Measurements from ENCODE around the gene LETM1. TPM values are rescaled to one million over a fixed set of nuclear protein-coding genes. Genes with fewer than 3 reads are reported as not detected.

Gene LETM1
- total and polyA plus RNA-seq, 2 of the 13 experiments (the other 11 are each of a cell fraction or from before 2014, with no cell fraction given): 9.7 to 41.6 TPM

DNA sequence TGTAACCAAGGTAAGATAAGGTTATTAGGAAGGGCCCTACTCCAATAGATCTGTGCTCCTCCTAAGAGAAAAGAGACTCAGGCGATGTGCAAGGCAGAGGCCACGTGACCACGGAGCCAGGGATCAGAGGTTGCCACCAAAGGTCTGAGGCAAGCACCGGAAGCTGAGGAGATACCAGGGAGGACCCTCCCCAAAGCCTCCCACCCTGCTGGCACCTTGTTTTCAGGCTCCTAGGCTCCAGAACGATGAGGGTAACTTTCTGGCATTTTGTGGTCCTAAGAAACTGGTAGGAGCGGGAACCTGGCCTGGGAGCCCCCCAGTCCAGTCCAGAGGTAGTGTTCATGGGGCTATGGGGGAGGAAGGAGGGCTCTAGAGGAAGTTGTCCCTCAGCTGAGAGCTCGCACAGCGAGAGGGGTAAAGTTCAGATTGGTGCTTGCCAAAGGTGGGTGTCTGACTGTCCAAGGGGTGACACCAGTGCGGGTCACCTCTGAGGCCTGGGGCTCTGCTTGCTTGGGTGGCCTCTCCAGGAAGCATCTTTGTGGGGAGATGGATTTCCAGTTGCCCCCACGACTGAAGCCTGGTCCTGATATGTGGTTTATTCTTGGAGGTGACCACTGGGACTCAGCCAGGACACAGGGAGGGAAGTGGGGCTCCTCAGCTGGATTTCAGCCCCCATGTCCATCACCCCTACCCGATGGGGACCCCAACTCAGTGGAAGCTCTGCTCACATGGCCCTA, 7.5 kb upstream of the LETM1 start (continued):
- TF ChIP-seq SUZ12 (IDR thresholded peaks at IDR 0.05; ENCODE audit: low read depth, low read length) (no peak), NFRKB (IDR thresholded peaks at IDR 0.05) (no peak), BRCA1 (CRISPR knock-in tag; IDR thresholded peaks at IDR 0.05) (no peak), RARA (CRISPR knock-in tag; IDR thresholded peaks at IDR 0.05) (no peak), ZNF644 (CRISPR knock-in tag; IDR thresholded peaks at IDR 0.05; ENCODE audit: low read depth) (no peak), KLF6 (CRISPR knock-in tag; IDR thresholded peaks at IDR 0.05) (no peak), ZNF674 (CRISPR knock-in tag; IDR thresholded peaks at IDR 0.05; ENCODE audit: low read depth) (no peak), ZNF652 (CRISPR knock-in tag; IDR thresholded peaks at IDR 0.05; ENCODE audit: borderline replicate concordance, low read depth) (no peak), ZSCAN22 (CRISPR knock-in tag; IDR thresholded peaks at IDR 0.05) (no peak), ZNF850 (CRISPR knock-in tag; conservative IDR thresholded peaks at IDR 0.05) (no peak)
- TF ChIP-seq, protein P1, sequence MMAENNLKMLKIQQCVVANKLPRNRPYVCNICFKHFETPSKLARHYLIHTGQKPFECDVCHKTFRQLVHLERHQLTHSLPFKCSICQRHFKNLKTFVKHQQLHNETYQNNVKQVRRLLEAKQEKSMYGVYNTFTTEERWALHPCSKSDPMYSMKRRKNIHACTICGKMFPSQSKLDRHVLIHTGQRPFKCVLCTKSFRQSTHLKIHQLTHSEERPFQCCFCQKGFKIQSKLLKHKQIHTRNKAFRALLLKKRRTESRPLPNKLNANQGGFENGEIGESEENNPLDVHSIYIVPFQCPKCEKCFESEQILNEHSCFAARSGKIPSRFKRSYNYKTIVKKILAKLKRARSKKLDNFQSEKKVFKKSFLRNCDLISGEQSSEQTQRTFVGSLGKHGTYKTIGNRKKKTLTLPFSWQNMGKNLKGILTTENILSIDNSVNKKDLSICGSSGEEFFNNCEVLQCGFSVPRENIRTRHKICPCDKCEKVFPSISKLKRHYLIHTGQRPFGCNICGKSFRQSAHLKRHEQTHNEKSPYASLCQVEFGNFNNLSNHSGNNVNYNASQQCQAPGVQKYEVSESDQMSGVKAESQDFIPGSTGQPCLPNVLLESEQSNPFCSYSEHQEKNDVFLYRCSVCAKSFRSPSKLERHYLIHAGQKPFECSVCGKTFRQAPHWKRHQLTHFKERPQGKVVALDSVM (CRISPR knock-in tag; IDR thresholded peaks at IDR 0.05): no peak
- TF ChIP-seq, protein P2, sequence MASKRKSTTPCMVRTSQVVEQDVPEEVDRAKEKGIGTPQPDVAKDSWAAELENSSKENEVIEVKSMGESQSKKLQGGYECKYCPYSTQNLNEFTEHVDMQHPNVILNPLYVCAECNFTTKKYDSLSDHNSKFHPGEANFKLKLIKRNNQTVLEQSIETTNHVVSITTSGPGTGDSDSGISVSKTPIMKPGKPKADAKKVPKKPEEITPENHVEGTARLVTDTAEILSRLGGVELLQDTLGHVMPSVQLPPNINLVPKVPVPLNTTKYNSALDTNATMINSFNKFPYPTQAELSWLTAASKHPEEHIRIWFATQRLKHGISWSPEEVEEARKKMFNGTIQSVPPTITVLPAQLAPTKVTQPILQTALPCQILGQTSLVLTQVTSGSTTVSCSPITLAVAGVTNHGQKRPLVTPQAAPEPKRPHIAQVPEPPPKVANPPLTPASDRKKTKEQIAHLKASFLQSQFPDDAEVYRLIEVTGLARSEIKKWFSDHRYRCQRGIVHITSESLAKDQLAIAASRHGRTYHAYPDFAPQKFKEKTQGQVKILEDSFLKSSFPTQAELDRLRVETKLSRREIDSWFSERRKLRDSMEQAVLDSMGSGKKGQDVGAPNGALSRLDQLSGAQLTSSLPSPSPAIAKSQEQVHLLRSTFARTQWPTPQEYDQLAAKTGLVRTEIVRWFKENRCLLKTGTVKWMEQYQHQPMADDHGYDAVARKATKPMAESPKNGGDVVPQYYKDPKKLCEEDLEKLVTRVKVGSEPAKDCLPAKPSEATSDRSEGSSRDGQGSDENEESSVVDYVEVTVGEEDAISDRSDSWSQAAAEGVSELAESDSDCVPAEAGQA (IDR thresholded peaks at IDR 0.05; ENCODE audit: low read depth): no peak
- TF ChIP-seq, protein P2 (CRISPR knock-in tag; IDR thresholded peaks at IDR 0.05; ENCODE audit: borderline replicate concordance): no peak
- TF ChIP-seq, protein P3, sequence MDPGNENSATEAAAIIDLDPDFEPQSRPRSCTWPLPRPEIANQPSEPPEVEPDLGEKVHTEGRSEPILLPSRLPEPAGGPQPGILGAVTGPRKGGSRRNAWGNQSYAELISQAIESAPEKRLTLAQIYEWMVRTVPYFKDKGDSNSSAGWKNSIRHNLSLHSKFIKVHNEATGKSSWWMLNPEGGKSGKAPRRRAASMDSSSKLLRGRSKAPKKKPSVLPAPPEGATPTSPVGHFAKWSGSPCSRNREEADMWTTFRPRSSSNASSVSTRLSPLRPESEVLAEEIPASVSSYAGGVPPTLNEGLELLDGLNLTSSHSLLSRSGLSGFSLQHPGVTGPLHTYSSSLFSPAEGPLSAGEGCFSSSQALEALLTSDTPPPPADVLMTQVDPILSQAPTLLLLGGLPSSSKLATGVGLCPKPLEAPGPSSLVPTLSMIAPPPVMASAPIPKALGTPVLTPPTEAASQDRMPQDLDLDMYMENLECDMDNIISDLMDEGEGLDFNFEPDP (CRISPR knock-in tag; conservative IDR thresholded peaks at IDR 0.05): no peak
- TF ChIP-seq, protein P4, sequence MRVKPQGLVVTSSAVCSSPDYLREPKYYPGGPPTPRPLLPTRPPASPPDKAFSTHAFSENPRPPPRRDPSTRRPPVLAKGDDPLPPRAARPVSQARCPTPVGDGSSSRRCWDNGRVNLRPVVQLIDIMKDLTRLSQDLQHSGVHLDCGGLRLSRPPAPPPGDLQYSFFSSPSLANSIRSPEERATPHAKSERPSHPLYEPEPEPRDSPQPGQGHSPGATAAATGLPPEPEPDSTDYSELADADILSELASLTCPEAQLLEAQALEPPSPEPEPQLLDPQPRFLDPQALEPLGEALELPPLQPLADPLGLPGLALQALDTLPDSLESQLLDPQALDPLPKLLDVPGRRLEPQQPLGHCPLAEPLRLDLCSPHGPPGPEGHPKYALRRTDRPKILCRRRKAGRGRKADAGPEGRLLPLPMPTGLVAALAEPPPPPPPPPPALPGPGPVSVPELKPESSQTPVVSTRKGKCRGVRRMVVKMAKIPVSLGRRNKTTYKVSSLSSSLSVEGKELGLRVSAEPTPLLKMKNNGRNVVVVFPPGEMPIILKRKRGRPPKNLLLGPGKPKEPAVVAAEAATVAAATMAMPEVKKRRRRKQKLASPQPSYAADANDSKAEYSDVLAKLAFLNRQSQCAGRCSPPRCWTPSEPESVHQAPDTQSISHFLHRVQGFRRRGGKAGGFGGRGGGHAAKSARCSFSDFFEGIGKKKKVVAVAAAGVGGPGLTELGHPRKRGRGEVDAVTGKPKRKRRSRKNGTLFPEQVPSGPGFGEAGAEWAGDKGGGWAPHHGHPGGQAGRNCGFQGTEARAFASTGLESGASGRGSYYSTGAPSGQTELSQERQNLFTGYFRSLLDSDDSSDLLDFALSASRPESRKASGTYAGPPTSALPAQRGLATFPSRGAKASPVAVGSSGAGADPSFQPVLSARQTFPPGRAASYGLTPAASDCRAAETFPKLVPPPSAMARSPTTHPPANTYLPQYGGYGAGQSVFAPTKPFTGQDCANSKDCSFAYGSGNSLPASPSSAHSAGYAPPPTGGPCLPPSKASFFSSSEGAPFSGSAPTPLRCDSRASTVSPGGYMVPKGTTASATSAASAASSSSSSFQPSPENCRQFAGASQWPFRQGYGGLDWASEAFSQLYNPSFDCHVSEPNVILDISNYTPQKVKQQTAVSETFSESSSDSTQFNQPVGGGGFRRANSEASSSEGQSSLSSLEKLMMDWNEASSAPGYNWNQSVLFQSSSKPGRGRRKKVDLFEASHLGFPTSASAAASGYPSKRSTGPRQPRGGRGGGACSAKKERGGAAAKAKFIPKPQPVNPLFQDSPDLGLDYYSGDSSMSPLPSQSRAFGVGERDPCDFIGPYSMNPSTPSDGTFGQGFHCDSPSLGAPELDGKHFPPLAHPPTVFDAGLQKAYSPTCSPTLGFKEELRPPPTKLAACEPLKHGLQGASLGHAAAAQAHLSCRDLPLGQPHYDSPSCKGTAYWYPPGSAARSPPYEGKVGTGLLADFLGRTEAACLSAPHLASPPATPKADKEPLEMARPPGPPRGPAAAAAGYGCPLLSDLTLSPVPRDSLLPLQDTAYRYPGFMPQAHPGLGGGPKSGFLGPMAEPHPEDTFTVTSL (CRISPR knock-in tag; IDR thresholded peaks at IDR 0.05; ENCODE audit: borderline replicate concordance): no peak
